CD8-positive, alpha-beta memory T cell (primary cell): ENCODE measurements around the gene ACER1. TPM values are rescaled to one million over a fixed set of nuclear protein-coding genes. Genes with fewer than 3 reads are reported as not detected.
"Not testable (repeated sequence)": the region's sequence is repeated elsewhere in the genome, so short reads cannot be mapped to it uniquely, and the experiment has no call there.

Experiments used
- CTCF ChIA-PET: fragments of 350-600 bp; sonication (Branson Sonifier 250); formaldehyde crosslinking; loops from one replicate; lab custom pipeline; 2021; ENCODE audit warnings: antibody characterized with exemption; lab: Charles Lee
- POLR2A ChIA-PET: fragments of 350-600 bp; sonication (Branson Sonifier 250); formaldehyde crosslinking; loops from one replicate; lab custom pipeline; 2021; ENCODE audit warnings: antibody characterized with exemption; lab: Charles Lee
- DNase-seq, 5 donors: peaks; one replicate each; pipeline versions ENCODE4 v3.0.0 to v3.0.0-alpha.2; 2020 to 2022; ENCODE audit warnings: mixed read lengths in 1 of 5
- H3K27ac ChIP-seq: one replicate; pipeline ENCODE4 v1.7.0; 2013; ENCODE audit warnings: low read depth, mild to moderate bottlenecking, low read length, moderate library complexity
- H3K27me3 ChIP-seq: 2 replicates; pipeline ENCODE4 v1.7.0; 2013; ENCODE audit warnings: low read length, mild to moderate bottlenecking; ENCODE audit not compliant: insufficient read depth, poor library complexity, severe bottlenecking
- H3K36me3 ChIP-seq: 2 replicates; pipeline ENCODE4 v1.7.0; 2013; ENCODE audit warnings: mild to moderate bottlenecking, low read length, moderate library complexity; ENCODE audit not compliant: insufficient read depth
- H3K4me1 ChIP-seq: 2 replicates; pipeline ENCODE4 v1.7.0; 2013; ENCODE audit warnings: mild to moderate bottlenecking, low read length, moderate library complexity; ENCODE audit not compliant: insufficient read depth
- H3K4me3 ChIP-seq: 2 replicates; pipeline ENCODE4 v1.7.0; 2013; ENCODE audit warnings: mild to moderate bottlenecking, low read length
- H3K9me3 ChIP-seq: 2 replicates; pipeline ENCODE4 v1.7.0; 2013; ENCODE audit warnings: mild to moderate bottlenecking, low read length
- H3K27ac Mint-ChIP-seq, 8 donors: one replicate each; pipeline ENCODE4 v1.8.0; 2020 to 2021; ENCODE audit warnings: mixed read lengths in 8 of 8, mild to moderate bottlenecking in 6 of 8, inconsistent platforms in 3 of 8, moderate library complexity in 3 of 8
- H3K27me3 Mint-ChIP-seq, 2 donors: one replicate each; pipeline ENCODE4 v1.8.0; 2020 to 2021; ENCODE audit warnings: mixed read lengths in 2 of 2, mild to moderate bottlenecking in 1 of 2, moderate library complexity in 1 of 2
- H3K36me3 Mint-ChIP-seq, 3 donors: one replicate each; pipeline ENCODE4 v1.8.0; 2020 to 2021; ENCODE audit warnings: mixed read lengths in 3 of 3, inconsistent platforms in 1 of 3, mild to moderate bottlenecking in 1 of 3
- H3K4me1 Mint-ChIP-seq, 3 donors: one replicate each; pipeline ENCODE4 v1.8.0; 2020 to 2021; ENCODE audit warnings: mixed read lengths in 3 of 3, inconsistent platforms in 1 of 3, mild to moderate bottlenecking in 1 of 3
- H3K4me3 Mint-ChIP-seq, 7 donors: one replicate each; pipeline ENCODE4 v1.8.0; 2020 to 2021; ENCODE audit warnings: mixed read lengths in 7 of 7, mild to moderate bottlenecking in 6 of 7, moderate library complexity in 4 of 7, inconsistent platforms in 2 of 7
- H3K9me3 Mint-ChIP-seq, 5 donors: one replicate each; pipeline ENCODE4 v1.8.0; 2020 to 2022; ENCODE audit warnings: mixed read lengths in 5 of 5, mild to moderate bottlenecking in 3 of 5, moderate library complexity in 2 of 5, inconsistent platforms in 1 of 5
- polyA plus RNA-seq: library from polyadenylated mRNA; unstranded; fragments of 300-500 nt; fragmentation: Illumina TruSeq; gene quantifications from one replicate; pipeline ENCODE4 v1.2.3, GENCODE V29; 2021
- total RNA-seq, 2 experiments: library from RNA; stranded (reverse); gene quantifications; one replicate each; pipeline ENCODE4 v1.2.3, GENCODE V29; 2021

Gene ACER1
- total and polyA plus RNA-seq, 3 experiments from 2014 or later, result 2.4 TPM; not detected in 2

GRCh38 chr19:6334490-6335285 is 1.3 kb upstream of the ACER1 start:
- H3K4me1 Mint-ChIP-seq, result no peaks in the 10 kb centered on the region
- no peak overlapping the region for H3K4me3 Mint-ChIP-seq
- DNase-seq, result no peak
- H3K9me3 Mint-ChIP-seq, result no peaks in the 10 kb centered on the region
- H3K36me3 Mint-ChIP-seq, result no peaks in the 10 kb centered on the region
- ChIA-PET POLR2A (no interaction called here), CTCF (no interaction called here)
- Histone ChIP-seq H3K27me3 (no peaks in the 10 kb centered on the region), H3K36me3 (no peaks in the 10 kb centered on the region), H3K4me3 (no peak overlapping the region), H3K27ac (no peak overlapping the region), H3K4me1 (no peaks in the 10 kb centered on the region), H3K9me3 (no peaks in the 10 kb centered on the region)
- H3K27ac Mint-ChIP-seq, result no peak overlapping the region
- no peaks in the 10 kb centered on the region for H3K27me3 Mint-ChIP-seq

GRCh38 chr19:6326815-6327214 is 6.6 kb downstream of the ACER1 start:
- no peak overlapping the region for H3K4me3 ChIP-seq
- H3K27ac ChIP-seq, result no peak overlapping the region
- no peak overlapping the region for H3K27ac Mint-ChIP-seq
- H3K36me3 Mint-ChIP-seq, result peaks cover 0 to 4% (median 0%) of the 10 kb centered on the region in 3 donors
- CTCF ChIA-PET, result no interaction called here
- H3K4me3 Mint-ChIP-seq, result no peak overlapping the region
- H3K9me3 ChIP-seq, result no peaks in the 10 kb centered on the region
- H3K36me3 ChIP-seq, result no peaks in the 10 kb centered on the region
- H3K4me1 ChIP-seq, result no peaks in the 10 kb centered on the region
- H3K27me3 ChIP-seq, result no peaks in the 10 kb centered on the region
- H3K9me3 Mint-ChIP-seq, result no peaks in the 10 kb centered on the region
- no peaks in the 10 kb centered on the region for H3K27me3 Mint-ChIP-seq
- peaks cover 0 to 3% (median 2%) of the 10 kb centered on the region in 3 donors for H3K4me1 Mint-ChIP-seq
- DNase-seq, result no peak
- POLR2A ChIA-PET, result no interaction called here

- CTCF ChIA-PET, result no interaction called here
- no peak overlapping the region for H3K27ac ChIP-seq
- H3K36me3 ChIP-seq, result no peaks in the 10 kb centered on the region
- Mint-ChIP-seq H3K4me1 (peaks cover 0 to 3% (median 2%) of the 10 kb centered on the region in 3 donors), H3K36me3 (peaks cover 0 to 4% (median 0%) of the 10 kb centered on the region in 3 donors), H3K9me3 (no peaks in the 10 kb centered on the region), H3K27ac (no peak overlapping the region), H3K27me3 (peaks cover 0 to 3% of the 10 kb centered on the region in 2 donors), H3K4me3 (no peak overlapping the region)
- no peaks in the 10 kb centered on the region for H3K9me3 ChIP-seq
- no peaks in the 10 kb centered on the region for H3K4me1 ChIP-seq
- POLR2A ChIA-PET, result no interaction called here
- DNase-seq, result no peak
- no peaks in the 10 kb centered on the region for H3K27me3 ChIP-seq
- H3K4me3 ChIP-seq, result no peak overlapping the region
Measured at GRCh38 chr19:6325614-6326013, 7.8 kb downstream of the ACER1 start.

- Mint-ChIP-seq H3K27me3 (peaks cover 0 to 3% of the 10 kb centered on the region in 2 donors), H3K9me3 (no peaks in the 10 kb centered on the region), H3K27ac (peak overlapping the region in 3 of 8 donors; percentile 37 to 64 (median 60)), H3K4me1 (peaks cover 0 to 3% (median 2%) of the 10 kb centered on the region in 3 donors), H3K36me3 (peaks cover 0 to 4% (median 0%) of the 10 kb centered on the region in 3 donors), H3K4me3 (no peak overlapping the region)
- Histone ChIP-seq H3K4me1 (no peaks in the 10 kb centered on the region), H3K4me3 (no peak overlapping the region), H3K27me3 (no peaks in the 10 kb centered on the region), H3K27ac (no peak overlapping the region), H3K9me3 (no peaks in the 10 kb centered on the region), H3K36me3 (no peaks in the 10 kb centered on the region)
- no peak for DNase-seq
- ChIA-PET CTCF (no interaction called here), POLR2A (no interaction called here)
Measured at GRCh38 chr19:6324757-6325156, 8.7 kb downstream of the ACER1 start.

GRCh38 chr19:6322284-6322683 is 11.1 kb downstream of the ACER1 start:
- Histone ChIP-seq H3K27ac (no peak overlapping the region), H3K9me3 (no peaks in the 10 kb centered on the region), H3K27me3 (no peaks in the 10 kb centered on the region), H3K4me1 (no peaks in the 10 kb centered on the region), H3K4me3 (no peak overlapping the region), H3K36me3 (no peaks in the 10 kb centered on the region)
- peaks cover 0 to 3% (median 2%) of the 10 kb centered on the region in 3 donors for H3K4me1 Mint-ChIP-seq
- no peak overlapping the region for H3K4me3 Mint-ChIP-seq
- no peak overlapping the region for H3K27ac Mint-ChIP-seq
- POLR2A ChIA-PET, result no interaction called here
- H3K9me3 Mint-ChIP-seq, result peaks cover 0 to 1% (median 0%) of the 10 kb centered on the region in 5 donors
- peaks cover 0 to 4% (median 2%) of the 10 kb centered on the region in 3 donors for H3K36me3 Mint-ChIP-seq
- DNase-seq, result no peak
- CTCF ChIA-PET, result no interaction called here
- peaks cover 0 to 3% of the 10 kb centered on the region in 2 donors for H3K27me3 Mint-ChIP-seq

- Mint-ChIP-seq H3K36me3 (peaks cover 0 to 6% (median 4%) of the 10 kb centered on the region in 3 donors), H3K9me3 (peaks cover 0 to 2% (median 0%) of the 10 kb centered on the region in 5 donors), H3K27ac (no peak overlapping the region), H3K4me1 (peaks cover 0 to 2% (median 0%) of the 10 kb centered on the region in 3 donors), H3K4me3 (no peak overlapping the region), H3K27me3 (peaks cover 0 to 3% of the 10 kb centered on the region in 2 donors)
- Histone ChIP-seq H3K36me3 (no peaks in the 10 kb centered on the region), H3K4me1 (no peaks in the 10 kb centered on the region), H3K9me3 (no peaks in the 10 kb centered on the region), H3K27me3 (no peaks in the 10 kb centered on the region), H3K4me3 (no peak overlapping the region), H3K27ac (no peak overlapping the region)
- CTCF ChIA-PET, result interaction anchor here (0.8 kb wide), 1 partner anchor 80 kb away, joined by 3 read pairs; no protein-coding TSS in a partner anchor
- POLR2A ChIA-PET, result no interaction called here
- no peak for DNase-seq
Measured at GRCh38 chr19:6319376-6319775, 14.0 kb downstream of the ACER1 start.

- H3K4me3 ChIP-seq, result no peak overlapping the region
- H3K36me3 ChIP-seq, result no peaks in the 10 kb centered on the region
- Mint-ChIP-seq H3K27ac (no peak overlapping the region), H3K4me3 (no peak overlapping the region), H3K27me3 (peaks cover 0 to 3% of the 10 kb centered on the region in 2 donors), H3K36me3 (peaks cover 0 to 6% (median 4%) of the 10 kb centered on the region in 3 donors), H3K4me1 (peaks cover 0 to 2% (median 0%) of the 10 kb centered on the region in 3 donors), H3K9me3 (peaks cover 0 to 2% (median 0%) of the 10 kb centered on the region in 5 donors)
- no peak overlapping the region for H3K27ac ChIP-seq
- no peaks in the 10 kb centered on the region for H3K9me3 ChIP-seq
- H3K4me1 ChIP-seq, result no peaks in the 10 kb centered on the region
- ChIA-PET POLR2A (no interaction called here), CTCF (interaction anchor here (0.8 kb wide), 1 partner anchor 80 kb away, joined by 3 read pairs; no protein-coding TSS in a partner anchor)
- DNase-seq, result no peak
- H3K27me3 ChIP-seq, result no peaks in the 10 kb centered on the region
Measured at GRCh38 chr19:6318772-6319171, 14.6 kb downstream of the ACER1 start.

GRCh38 chr19:6315646-6316045 is 17.8 kb downstream of the ACER1 start:
- H3K4me3 Mint-ChIP-seq, H3K36me3 ChIP-seq, H3K27ac ChIP-seq, H3K27me3 ChIP-seq, H3K9me3 Mint-ChIP-seq, CTCF ChIA-PET, H3K4me3 ChIP-seq, H3K27me3 Mint-ChIP-seq, H3K4me1 ChIP-seq, H3K36me3 Mint-ChIP-seq, H3K27ac Mint-ChIP-seq, H3K9me3 ChIP-seq, POLR2A ChIA-PET, H3K4me1 Mint-ChIP-seq, DNase-seq: not testable (repeated sequence)
